C4-2B (cell line): ENCODE measurements around the gene KHDC1.

Experiments used
- CTCF ChIP-seq: fragments of 450-650 bp; conservative IDR thresholded peaks from 2 replicates; pipeline ENCODE4 v1.5.1; 2017; ENCODE audit warnings: mild to moderate bottlenecking
- ZFX ChIP-seq: fragments of 450-650 bp; IDR thresholded peaks from 2 replicates; pipeline ENCODE4 v1.6.1; 2017

GRCh38 chr6:73227606-73228255 lies 35.3 kb downstream of the KHDC1 start:
- TF ChIP-seq CTCF (no peak), ZFX (no peak)
